ENCODE measurements around the gene FAM114A1.

FAM114A1 gene

DNA sequence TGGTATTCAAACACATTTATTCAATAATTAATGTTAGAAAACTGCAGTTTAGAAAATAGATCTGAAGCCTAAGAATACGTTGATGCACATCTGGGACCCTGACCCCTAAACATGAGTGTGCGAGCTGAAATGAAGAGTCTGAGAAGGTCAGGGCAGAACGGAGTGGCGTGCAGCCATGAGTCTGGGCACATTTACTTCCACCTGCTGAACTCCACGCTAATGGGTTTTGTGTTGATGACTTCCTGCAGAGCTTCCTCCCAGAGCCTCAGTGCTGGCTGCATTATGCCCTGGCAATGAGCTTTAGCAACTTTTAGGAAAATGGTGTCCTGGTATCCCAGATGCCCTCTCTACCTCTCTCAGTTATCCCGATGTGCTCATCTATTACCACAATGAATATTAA, 53.1 kb downstream of the FAM114A1 start:
- Histone ChIP-seq H3K27me3 (ENCODE audit: low read depth, low read length) (no peaks in the 10 kb centered on the region), H3K27ac (ENCODE audit: low read length) (no peak overlapping the region), H3K36me3 (replicated peaks; ENCODE audit: low read depth, low read length) (no peaks in the 10 kb centered on the region), H2AFZ (ENCODE audit: low read depth, low read length) (no peak overlapping the region), H3K4me2 (ENCODE audit: low read length) (no peak overlapping the region), H3K9me3 (ENCODE audit: insufficient read depth, low read length) (no peaks in the 10 kb centered on the region), H3K79me2 (ENCODE audit: low read length) (no peaks in the 10 kb centered on the region), H4K20me1 (ENCODE audit: insufficient read depth, low read length) (no peaks in the 10 kb centered on the region), H3K4me3 (ENCODE audit: low read length) (no peak overlapping the region), H3K9ac (ENCODE audit: low read length) (no peak overlapping the region), H3K4me1 (ENCODE audit: low read length) (no peaks in the 10 kb centered on the region)
- TF ChIP-seq EZH2phosphoT487 (IDR thresholded peaks at IDR 0.05; ENCODE audit: low read depth), result no peak
- TF ChIP-seq, protein P1, sequence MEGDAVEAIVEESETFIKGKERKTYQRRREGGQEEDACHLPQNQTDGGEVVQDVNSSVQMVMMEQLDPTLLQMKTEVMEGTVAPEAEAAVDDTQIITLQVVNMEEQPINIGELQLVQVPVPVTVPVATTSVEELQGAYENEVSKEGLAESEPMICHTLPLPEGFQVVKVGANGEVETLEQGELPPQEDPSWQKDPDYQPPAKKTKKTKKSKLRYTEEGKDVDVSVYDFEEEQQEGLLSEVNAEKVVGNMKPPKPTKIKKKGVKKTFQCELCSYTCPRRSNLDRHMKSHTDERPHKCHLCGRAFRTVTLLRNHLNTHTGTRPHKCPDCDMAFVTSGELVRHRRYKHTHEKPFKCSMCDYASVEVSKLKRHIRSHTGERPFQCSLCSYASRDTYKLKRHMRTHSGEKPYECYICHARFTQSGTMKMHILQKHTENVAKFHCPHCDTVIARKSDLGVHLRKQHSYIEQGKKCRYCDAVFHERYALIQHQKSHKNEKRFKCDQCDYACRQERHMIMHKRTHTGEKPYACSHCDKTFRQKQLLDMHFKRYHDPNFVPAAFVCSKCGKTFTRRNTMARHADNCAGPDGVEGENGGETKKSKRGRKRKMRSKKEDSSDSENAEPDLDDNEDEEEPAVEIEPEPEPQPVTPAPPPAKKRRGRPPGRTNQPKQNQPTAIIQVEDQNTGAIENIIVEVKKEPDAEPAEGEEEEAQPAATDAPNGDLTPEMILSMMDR (IDR thresholded peaks at IDR 0.05; ENCODE audit: low read depth, low read length), result no peak

DNA sequence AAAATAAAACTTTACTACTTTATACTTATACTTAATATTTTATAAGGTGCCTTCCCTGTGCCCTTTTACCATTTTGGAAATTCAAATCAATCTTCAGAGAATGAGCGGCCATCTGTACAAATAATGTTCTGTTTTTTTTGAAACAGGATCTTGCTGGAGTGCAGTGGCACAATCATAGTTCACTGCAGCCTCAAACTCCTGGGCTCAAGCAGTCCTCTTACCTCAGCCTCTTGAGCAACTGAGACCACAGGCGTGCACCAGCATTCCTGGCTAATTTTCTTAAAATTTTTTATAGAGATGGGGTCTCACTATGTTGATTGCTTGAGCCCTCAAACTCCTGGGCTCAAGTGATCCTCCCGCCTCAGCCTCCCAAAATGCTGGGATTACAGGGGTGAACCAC, 53.5 kb downstream of the FAM114A1 start:
- no peaks in the 10 kb centered on the region for H3K36me3 ChIP-seq (replicated peaks; ENCODE audit: low read depth, low read length)
- H3K4me3 ChIP-seq (ENCODE audit: low read length), result no peak overlapping the region
- no peak overlapping the region for H2AFZ ChIP-seq (ENCODE audit: low read depth, low read length)
- no peaks in the 10 kb centered on the region for H3K27me3 ChIP-seq (ENCODE audit: low read depth, low read length)
- no peaks in the 10 kb centered on the region for H3K4me1 ChIP-seq (ENCODE audit: low read length)
- no peaks in the 10 kb centered on the region for H4K20me1 ChIP-seq (ENCODE audit: insufficient read depth, low read length)
- no peak overlapping the region for H3K27ac ChIP-seq (ENCODE audit: low read length)
- no peaks in the 10 kb centered on the region for H3K9me3 ChIP-seq (ENCODE audit: insufficient read depth, low read length)
- H3K9ac ChIP-seq (ENCODE audit: low read length), result no peak overlapping the region
- H3K79me2 ChIP-seq (ENCODE audit: low read length), result no peaks in the 10 kb centered on the region
- no peak overlapping the region for H3K4me2 ChIP-seq (ENCODE audit: low read length)
- no peak for TF ChIP-seq EZH2phosphoT487 (IDR thresholded peaks at IDR 0.05; ENCODE audit: low read depth)
- TF ChIP-seq, protein P1 (IDR thresholded peaks at IDR 0.05; ENCODE audit: low read depth, low read length), result no peak

DNA sequence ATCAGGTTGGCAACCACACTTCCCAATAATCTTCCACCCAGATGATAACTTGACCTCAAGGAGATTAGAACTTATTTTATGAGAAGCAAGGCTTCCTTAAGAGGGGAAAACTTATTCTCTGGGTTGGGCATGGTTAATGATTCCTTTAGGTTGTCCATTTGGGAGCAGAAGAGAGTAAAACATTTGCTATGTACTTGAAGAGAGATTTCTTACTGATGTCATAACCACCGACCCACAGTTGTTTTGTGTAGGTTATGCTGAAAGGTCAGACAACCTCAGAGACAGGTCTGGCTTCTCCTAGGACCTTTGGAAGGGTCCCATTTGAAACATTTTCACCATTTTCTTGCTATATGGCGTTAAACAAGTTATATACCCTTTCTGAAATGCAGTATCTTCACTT, 56.1 kb downstream of the FAM114A1 start:
- Histone ChIP-seq H3K4me3 (ENCODE audit: low read length) (no peak overlapping the region), H3K4me2 (ENCODE audit: low read length) (no peak overlapping the region), H4K20me1 (ENCODE audit: insufficient read depth, low read length) (no peaks in the 10 kb centered on the region), H3K79me2 (ENCODE audit: low read length) (no peaks in the 10 kb centered on the region), H3K27ac (ENCODE audit: low read length) (no peak overlapping the region), H3K4me1 (ENCODE audit: low read length) (no peaks in the 10 kb centered on the region), H2AFZ (ENCODE audit: low read depth, low read length) (no peak overlapping the region), H3K36me3 (replicated peaks; ENCODE audit: low read depth, low read length) (no peaks in the 10 kb centered on the region), H3K27me3 (ENCODE audit: low read depth, low read length) (no peaks in the 10 kb centered on the region), H3K9ac (ENCODE audit: low read length) (no peak overlapping the region), H3K9me3 (ENCODE audit: insufficient read depth, low read length) (no peaks in the 10 kb centered on the region)
- TF ChIP-seq, protein P1 (IDR thresholded peaks at IDR 0.05; ENCODE audit: low read depth, low read length), result no peak
- TF ChIP-seq EZH2phosphoT487 (IDR thresholded peaks at IDR 0.05; ENCODE audit: low read depth), result no peak

- Histone ChIP-seq H2AFZ (ENCODE audit: low read depth, low read length) (no peak overlapping the region), H3K4me3 (ENCODE audit: low read length) (no peak overlapping the region), H3K9me3 (ENCODE audit: insufficient read depth, low read length) (no peaks in the 10 kb centered on the region), H3K9ac (ENCODE audit: low read length) (no peak overlapping the region), H3K79me2 (ENCODE audit: low read length) (no peaks in the 10 kb centered on the region), H3K4me1 (ENCODE audit: low read length) (no peaks in the 10 kb centered on the region), H3K4me2 (ENCODE audit: low read length) (no peak overlapping the region), H3K27me3 (ENCODE audit: low read depth, low read length) (no peaks in the 10 kb centered on the region), H3K36me3 (replicated peaks; ENCODE audit: low read depth, low read length) (no peaks in the 10 kb centered on the region), H3K27ac (ENCODE audit: low read length) (no peak overlapping the region), H4K20me1 (ENCODE audit: insufficient read depth, low read length) (no peaks in the 10 kb centered on the region)
- TF ChIP-seq, protein P1 (IDR thresholded peaks at IDR 0.05; ENCODE audit: low read depth, low read length), result no peak
- TF ChIP-seq EZH2phosphoT487 (IDR thresholded peaks at IDR 0.05; ENCODE audit: low read depth), result no peak
Observed at GRCh38 chr4:38924353-38924752, 56.7 kb downstream of the FAM114A1 start.

Measured in OCI-LY3 (cell line).